Measurements from ENCODE around the gene B3GNT3.

B3GNT3 gene

DNA sequence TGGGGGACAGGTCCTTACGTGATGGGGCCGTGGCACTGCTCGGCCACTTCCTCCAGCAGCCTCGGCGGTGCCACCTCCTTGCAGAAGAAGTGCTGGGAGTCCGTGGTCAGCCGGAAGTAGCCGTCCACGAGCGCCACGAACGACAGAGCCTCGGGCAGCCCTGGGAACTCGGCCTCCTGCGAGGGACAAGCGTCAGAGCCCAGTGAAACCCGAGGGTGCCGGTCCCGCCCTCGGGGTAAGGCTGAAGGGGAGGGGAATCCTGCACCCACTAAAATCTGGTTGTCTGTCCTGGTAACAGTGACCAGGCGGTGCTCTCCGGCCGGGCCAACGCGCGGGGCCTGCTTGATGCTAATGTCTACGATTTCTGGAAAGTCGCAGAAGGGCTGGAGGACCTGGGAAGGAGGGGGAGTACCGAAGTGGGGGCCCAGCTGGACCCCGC, 46.5 kb downstream of the B3GNT3 start:
- Histone ChIP-seq H3K27me3 (ENCODE audit: insufficient read depth, low read length) (peaks cover 20% of the 10 kb centered on the region), H3K36me3 (ENCODE audit: insufficient read depth, low read length) (no peaks in the 10 kb centered on the region), H3K4me3 (ENCODE audit: low read length) (peak overlapping the region; percentile 61), H3K4me1 (ENCODE audit: insufficient read depth, low read length) (no peaks in the 10 kb centered on the region), H3K9ac (ENCODE audit: low read depth, low read length) (no peak overlapping the region), H3K9me3 (ENCODE audit: insufficient read depth, low read depth, low read length) (no peaks in the 10 kb centered on the region), H3K27ac (ENCODE audit: low read depth, low read length) (no peak overlapping the region)
- WGBS = 6% methylated on average over 30 of the region's 30 CpGs

DNA sequence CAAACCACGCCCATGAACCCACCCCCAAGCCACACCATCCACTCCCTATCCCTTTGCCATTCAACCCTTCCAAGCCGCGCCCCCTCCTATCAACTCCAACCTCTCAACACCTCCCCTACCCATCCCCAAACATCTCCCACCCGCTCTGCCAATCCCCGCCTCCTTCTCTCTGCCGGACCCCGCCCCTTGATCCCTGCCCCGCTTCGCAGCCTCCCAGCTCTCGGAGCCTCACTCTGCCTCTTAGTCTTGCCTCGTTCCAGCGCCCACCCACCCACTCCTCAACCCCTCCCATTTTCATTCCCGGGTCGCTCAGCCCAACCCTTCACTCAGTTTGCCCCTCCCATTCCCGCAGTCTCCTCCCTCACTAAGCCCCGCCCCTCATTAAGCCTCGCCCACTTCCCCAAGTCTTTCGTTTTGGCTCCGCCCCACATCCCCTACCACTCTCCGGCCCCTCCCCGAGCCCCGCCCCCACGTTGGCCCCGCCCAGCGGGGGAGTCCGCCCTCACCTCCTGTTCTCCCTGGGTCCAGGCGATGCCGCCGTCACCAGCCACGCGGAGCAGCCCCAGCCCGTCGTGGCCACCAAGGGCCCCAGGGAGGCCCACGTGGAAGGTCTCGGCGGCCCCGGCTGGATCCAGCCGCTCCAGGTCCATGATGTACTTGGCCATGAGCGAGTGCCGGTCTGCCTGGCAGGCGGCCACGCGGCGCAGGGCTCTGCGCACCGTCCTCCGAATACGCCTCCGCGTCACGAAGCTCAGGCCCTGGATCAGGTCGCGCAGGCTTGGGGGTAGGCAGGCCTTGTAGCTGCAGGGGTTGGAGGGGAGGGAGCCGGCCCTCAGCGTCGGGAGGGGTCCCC, 47.1 kb downstream of the B3GNT3 start:
- Histone ChIP-seq H3K27ac (ENCODE audit: low read depth, low read length) (no peak overlapping the region), H3K9me3 (ENCODE audit: insufficient read depth, low read depth, low read length) (no peaks in the 10 kb centered on the region), H3K4me3 (ENCODE audit: low read length) (peak overlapping the region; percentile 61), H3K9ac (ENCODE audit: low read depth, low read length) (peak overlapping the region; percentile 74), H3K27me3 (ENCODE audit: insufficient read depth, low read length) (peaks cover 20% of the 10 kb centered on the region), H3K36me3 (ENCODE audit: insufficient read depth, low read length) (no peaks in the 10 kb centered on the region), H3K4me1 (ENCODE audit: insufficient read depth, low read length) (no peaks in the 10 kb centered on the region)
- 2% methylated on average over 56 of the region's 56 CpGs for WGBS

DNA sequence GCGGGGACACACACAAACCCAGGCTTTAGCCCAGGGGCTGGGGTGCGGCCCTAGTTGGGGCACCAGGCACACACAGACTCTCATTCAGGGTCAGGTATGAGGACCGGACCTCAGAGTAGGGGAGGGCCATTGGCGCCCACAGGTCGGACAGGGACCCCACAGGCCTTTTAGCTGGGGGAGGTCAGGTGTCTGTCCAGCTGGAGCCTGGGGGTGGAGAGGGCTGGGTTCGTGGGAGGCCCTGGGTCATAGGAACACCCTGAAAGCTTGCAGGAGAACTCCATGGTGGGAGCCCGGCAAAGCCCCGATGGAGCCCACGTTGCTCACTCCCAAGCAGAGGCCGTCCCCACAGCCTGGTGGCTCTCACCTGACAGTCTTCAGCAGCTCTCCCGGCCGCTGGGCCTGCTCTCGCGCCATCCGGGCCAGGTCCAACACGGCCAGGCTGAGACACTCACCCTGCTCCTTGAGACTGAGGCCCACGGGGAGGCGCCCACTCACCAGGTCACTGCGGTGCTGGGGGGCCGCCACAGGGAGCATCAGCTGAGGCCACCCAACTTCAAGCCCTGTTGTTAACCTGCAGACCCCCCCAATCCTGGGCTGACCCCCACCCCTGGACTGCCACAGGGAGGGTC, 47.8 kb downstream of the B3GNT3 start:
- peaks cover 20% of the 10 kb centered on the region for H3K27me3 ChIP-seq (ENCODE audit: insufficient read depth, low read length)
- H3K9ac ChIP-seq (ENCODE audit: low read depth, low read length) = peak overlapping the region; percentile 74
- 72% methylated on average over 20 of the region's 20 CpGs for WGBS
- H3K27ac ChIP-seq (ENCODE audit: low read depth, low read length) = no peak overlapping the region
- 0 out of 2 replicates have a peak, but pooled peaks cover 2% of the 10 kb centered on the region for H3K4me1 ChIP-seq (ENCODE audit: insufficient read depth, low read length)
- no peaks in the 10 kb centered on the region for H3K9me3 ChIP-seq (ENCODE audit: insufficient read depth, low read depth, low read length)
- H3K36me3 ChIP-seq (ENCODE audit: insufficient read depth, low read length) = no peaks in the 10 kb centered on the region
- H3K4me3 ChIP-seq (ENCODE audit: low read length) = peak overlapping the region; percentile 60

DNA sequence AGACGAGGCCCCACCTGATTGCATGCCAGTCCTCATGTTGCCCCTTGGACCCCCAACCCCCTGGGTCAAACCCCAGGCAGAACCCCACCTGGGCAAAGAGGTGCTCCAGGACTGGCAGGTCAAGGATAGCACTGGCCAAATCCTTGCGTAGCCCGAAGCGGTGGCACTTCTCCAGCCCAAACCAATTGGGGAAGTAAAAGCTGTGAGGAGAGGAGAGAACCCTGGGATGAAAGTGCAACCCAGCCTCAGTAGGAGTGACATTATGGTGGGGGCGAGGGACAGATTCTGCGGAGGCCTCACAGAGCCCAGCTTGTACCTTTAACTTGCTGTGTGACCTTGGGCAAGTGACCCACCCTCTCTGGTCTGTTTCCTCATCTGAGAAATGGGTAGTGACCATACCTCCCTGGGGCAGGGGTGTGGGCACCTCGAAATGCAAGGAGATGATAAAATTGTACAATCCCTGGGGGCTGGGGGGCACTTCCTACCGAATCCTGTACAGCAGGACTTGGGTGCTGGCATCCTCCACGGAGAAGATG, 48.4 kb downstream of the B3GNT3 start:
- Histone ChIP-seq H3K9me3 (ENCODE audit: insufficient read depth, low read depth, low read length) (no peaks in the 10 kb centered on the region), H3K4me3 (ENCODE audit: low read length) (no peak overlapping the region)

DNA sequence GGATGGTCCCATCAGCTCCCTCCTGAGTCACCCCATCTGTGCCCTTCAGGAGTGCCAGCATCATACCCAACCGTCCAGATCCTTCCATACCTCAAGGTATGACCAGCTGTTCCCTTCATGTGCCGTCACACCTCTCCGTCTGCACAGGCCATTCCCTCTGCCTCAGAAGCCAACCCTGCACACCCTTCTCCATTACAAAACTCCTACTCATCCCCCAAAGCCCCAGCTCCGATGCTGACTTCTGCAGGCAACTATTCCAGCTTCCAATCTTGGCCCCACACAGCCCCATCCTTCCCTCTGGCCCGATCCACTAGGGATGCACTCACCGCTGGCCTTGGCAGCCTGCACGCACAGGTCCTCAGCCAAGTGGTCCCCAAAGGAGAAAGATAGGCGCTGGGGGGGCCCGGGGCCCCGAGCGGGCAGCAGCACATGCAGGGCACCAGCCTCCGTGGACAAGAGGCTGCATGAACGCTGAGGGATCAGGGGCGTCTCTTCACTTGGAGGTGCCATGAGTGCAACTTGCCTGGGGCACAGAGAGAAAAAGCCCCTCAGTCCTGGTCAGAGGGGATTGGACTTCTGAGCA, 49.1 kb downstream of the B3GNT3 start:
- H3K4me3 ChIP-seq (ENCODE audit: low read length) = no peak overlapping the region
- H3K9me3 ChIP-seq (ENCODE audit: insufficient read depth, low read depth, low read length) = no peaks in the 10 kb centered on the region
- peaks cover 26% of the 10 kb centered on the region for H3K27me3 ChIP-seq (ENCODE audit: insufficient read depth, low read length)
- WGBS = 84% methylated on average over 14 of the region's 14 CpGs
- 0 out of 2 replicates have a peak, but pooled peaks cover 2% of the 10 kb centered on the region for H3K4me1 ChIP-seq (ENCODE audit: insufficient read depth, low read length)
- H3K9ac ChIP-seq (ENCODE audit: low read depth, low read length) = no peak overlapping the region
- no peaks in the 10 kb centered on the region for H3K36me3 ChIP-seq (ENCODE audit: insufficient read depth, low read length)
- no peak overlapping the region for H3K27ac ChIP-seq (ENCODE audit: low read depth, low read length)

More for the DNA sequence above, 48.4 kb downstream of the B3GNT3 start:
- H3K4me1 ChIP-seq (ENCODE audit: insufficient read depth, low read length) = 0 out of 2 replicates have a peak, but pooled peaks cover 2% of the 10 kb centered on the region
- WGBS = 91% methylated on average over 9 of the region's 9 CpGs
- peaks cover 26% of the 10 kb centered on the region for H3K27me3 ChIP-seq (ENCODE audit: insufficient read depth, low read length)
- no peak overlapping the region for H3K27ac ChIP-seq (ENCODE audit: low read depth, low read length)
- no peaks in the 10 kb centered on the region for H3K36me3 ChIP-seq (ENCODE audit: insufficient read depth, low read length)
- no peak overlapping the region for H3K9ac ChIP-seq (ENCODE audit: low read depth, low read length)

DNA sequence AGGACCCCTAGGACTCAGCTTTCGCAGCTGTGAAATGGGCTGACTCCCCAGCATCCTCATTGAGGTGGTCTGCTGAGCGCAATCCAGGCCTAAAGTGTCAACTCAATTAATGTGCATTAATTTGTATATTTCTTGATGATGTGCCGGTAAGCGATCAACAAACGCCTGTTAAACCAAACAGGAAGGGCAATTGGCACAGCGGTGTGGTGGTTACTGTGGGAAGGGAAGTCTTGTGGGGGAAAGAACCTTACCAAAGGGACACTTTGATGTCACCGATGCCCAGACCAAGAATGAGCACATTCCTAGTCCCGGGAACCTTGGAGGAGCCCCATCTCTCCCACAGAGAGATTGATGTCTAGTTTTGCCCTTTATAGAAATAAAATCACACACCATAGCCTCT, 51.2 kb downstream of the B3GNT3 start:
- no peaks in the 10 kb centered on the region for H3K36me3 ChIP-seq (ENCODE audit: insufficient read depth, low read length)
- 92% methylated on average over 8 of the region's 8 CpGs for WGBS
- 0 out of 2 replicates have a peak, but pooled peaks cover 2% of the 10 kb centered on the region for H3K4me1 ChIP-seq (ENCODE audit: insufficient read depth, low read length)
- H3K9me3 ChIP-seq (ENCODE audit: insufficient read depth, low read depth, low read length) = no peaks in the 10 kb centered on the region
- no peak overlapping the region for H3K27ac ChIP-seq (ENCODE audit: low read depth, low read length)
- H3K9ac ChIP-seq (ENCODE audit: low read depth, low read length) = no peak overlapping the region
- no peak overlapping the region for H3K4me3 ChIP-seq (ENCODE audit: low read length)
- peaks cover 19% of the 10 kb centered on the region for H3K27me3 ChIP-seq (ENCODE audit: insufficient read depth, low read length)

DNA sequence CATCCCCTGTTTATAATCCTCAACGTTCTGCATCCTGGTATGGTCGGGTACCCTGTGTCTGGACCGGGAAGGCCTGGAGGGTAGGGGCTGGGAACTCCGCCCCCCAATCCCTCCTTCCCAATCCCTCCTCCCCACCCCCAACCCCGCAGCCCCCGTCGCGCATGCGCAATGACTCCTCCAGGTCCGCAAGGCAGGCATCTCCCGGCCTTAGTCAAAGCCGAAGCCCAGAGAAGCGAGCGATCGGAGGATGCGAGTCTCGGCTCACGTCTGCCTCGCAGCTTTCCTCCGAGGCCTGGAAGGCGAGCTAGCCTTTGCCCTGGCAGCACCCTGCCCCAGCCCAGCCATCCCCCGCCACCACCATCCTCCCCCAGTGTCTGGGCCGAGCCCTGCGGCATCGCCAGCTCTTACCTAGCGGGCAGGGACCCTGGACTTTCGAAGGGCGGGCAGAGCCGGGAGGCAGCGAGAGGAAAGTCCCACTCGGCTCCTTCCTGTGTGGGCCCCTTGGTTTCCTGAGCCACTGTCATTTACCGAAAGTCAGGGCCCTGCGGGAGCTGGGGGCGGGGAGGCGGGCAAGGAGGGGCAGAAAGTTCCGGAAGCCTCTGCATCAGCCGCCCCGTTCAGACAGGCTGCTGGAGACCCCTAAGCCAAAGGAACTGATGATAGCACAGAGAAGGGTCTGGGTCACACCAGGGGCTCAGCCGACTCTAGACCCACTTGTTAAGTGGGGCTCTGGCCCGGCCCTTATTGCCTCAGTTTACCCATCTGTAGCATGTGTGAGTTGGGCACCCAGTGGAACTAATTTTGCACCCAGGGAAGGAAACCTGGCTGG, 52.8 kb downstream of the B3GNT3 start, which contains the start of gene JAK3:
Gene JAK3, minus strand, starts transcription at position 445 of the 829 bp plus-strand sequence. CDS start 3,565 bp downstream, outside the sequence.
- no peak within 1 kb of the TSS for H3K27ac ChIP-seq (ENCODE audit: low read depth, low read length)
- H3K36me3 ChIP-seq (ENCODE audit: insufficient read depth, low read length) = no peaks in the 10 kb centered on the region
- peak within 1 kb of the TSS; percentile 41 for H3K4me3 ChIP-seq (ENCODE audit: low read length)
- H3K9ac ChIP-seq (ENCODE audit: low read depth, low read length) = no peak within 1 kb of the TSS
- no peaks in the 10 kb centered on the region for H3K9me3 ChIP-seq (ENCODE audit: insufficient read depth, low read depth, low read length)
- peaks cover 12% of the 10 kb centered on the region for H3K27me3 ChIP-seq (ENCODE audit: insufficient read depth, low read length)
- 0 out of 2 replicates have a peak, but pooled peaks cover 2% of the 10 kb centered on the region for H3K4me1 ChIP-seq (ENCODE audit: insufficient read depth, low read length)
- 13% methylated on average over 37 of the region's 40 CpGs for WGBS

DNA sequence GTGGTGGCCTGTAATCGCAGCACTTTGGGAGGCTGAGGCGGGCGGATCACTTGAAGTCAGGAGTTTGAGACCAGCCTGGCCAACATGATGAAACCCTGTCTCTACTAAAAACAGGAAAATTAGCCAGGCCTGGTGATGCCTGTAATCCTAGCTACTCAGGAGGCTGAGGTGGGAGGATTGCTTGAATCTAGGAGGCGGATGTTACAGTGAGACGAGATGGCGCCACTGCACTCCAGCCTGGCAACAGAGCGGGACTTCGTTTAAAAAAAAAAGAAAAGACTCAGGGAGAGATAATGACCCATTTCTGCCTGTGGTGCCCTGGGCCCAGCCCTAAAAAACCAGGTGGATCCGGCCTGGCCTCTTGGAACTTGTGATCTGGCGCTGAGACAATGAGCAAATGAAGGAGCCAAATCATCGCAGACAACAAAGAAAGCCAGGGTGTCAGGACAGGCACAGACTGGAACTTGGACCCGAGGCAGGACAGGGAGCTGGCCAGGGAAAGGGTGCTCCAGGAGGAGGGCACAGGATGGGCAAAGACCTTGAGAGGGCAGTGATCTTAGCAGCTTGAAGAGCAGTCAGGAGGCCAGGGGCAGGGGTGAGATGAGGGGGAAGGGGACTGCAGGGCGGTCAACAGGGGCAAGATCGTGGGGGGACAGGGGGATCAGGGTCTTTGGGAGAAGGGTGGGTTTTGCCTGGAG, 53.8 kb downstream of the B3GNT3 start:
- Histone ChIP-seq H3K27me3 (ENCODE audit: insufficient read depth, low read length) (peaks cover 6% of the 10 kb centered on the region), H3K4me1 (ENCODE audit: insufficient read depth, low read length) (0 out of 2 replicates have a peak, but pooled peaks cover 2% of the 10 kb centered on the region), H3K9me3 (ENCODE audit: insufficient read depth, low read depth, low read length) (no peaks in the 10 kb centered on the region), H3K9ac (ENCODE audit: low read depth, low read length) (no peak overlapping the region), H3K4me3 (ENCODE audit: low read length) (no peak overlapping the region), H3K36me3 (ENCODE audit: insufficient read depth, low read length) (no peaks in the 10 kb centered on the region), H3K27ac (ENCODE audit: low read depth, low read length) (no peak overlapping the region)
- WGBS = 88% methylated on average over 14 of the region's 14 CpGs

DNA sequence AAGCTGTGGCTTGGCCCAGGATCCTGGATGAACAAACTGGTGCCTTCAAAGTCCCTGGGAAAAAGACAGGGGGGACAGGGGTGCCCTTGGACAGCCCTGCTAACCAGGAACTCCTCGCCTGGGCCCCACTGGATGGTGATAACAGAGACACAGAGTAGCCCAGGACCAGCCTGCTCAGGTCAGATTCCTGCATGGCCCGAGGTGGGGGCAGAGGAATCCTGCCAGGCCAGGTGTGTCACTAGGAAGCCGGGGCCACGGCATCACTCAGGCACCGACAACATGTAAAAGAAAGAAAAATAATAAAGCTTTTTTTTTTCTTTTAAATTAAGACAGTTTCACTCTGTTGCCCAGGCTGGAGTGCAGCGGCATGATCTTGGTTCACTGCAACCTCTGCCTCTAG, 59.1 kb downstream of the B3GNT3 start:
- Histone ChIP-seq H3K4me3 (ENCODE audit: low read length) (no peak overlapping the region), H3K36me3 (ENCODE audit: insufficient read depth, low read length) (no peaks in the 10 kb centered on the region), H3K27me3 (ENCODE audit: insufficient read depth, low read length) (peaks cover 3% of the 10 kb centered on the region; the same call in 1 of the 2 replicates), H3K9me3 (ENCODE audit: insufficient read depth, low read depth, low read length) (no peaks in the 10 kb centered on the region), H3K27ac (ENCODE audit: low read depth, low read length) (no peak overlapping the region), H3K9ac (ENCODE audit: low read depth, low read length) (no peak overlapping the region), H3K4me1 (ENCODE audit: insufficient read depth, low read length) (peaks cover 1% of the 10 kb centered on the region; the same call in 1 of the 2 replicates)
- 95% methylated on average over 5 of the region's 6 CpGs for WGBS

Data from HUES64 (cell line).